HG03575 (cell line): ENCODE measurements around the gene AQP12A.

ENCODE experiments used
- ATAC-seq: cut with Tn5 transposase; IDR thresholded peaks from one replicate; pipeline ENCODE4 v1.9.1; 2021; ENCODE audit not compliant: unreplicated experiment, insufficient number of reproducible peaks, low FRiP score; ENCODE audit errors: extremely low read depth

AQP12A gene

DNA sequence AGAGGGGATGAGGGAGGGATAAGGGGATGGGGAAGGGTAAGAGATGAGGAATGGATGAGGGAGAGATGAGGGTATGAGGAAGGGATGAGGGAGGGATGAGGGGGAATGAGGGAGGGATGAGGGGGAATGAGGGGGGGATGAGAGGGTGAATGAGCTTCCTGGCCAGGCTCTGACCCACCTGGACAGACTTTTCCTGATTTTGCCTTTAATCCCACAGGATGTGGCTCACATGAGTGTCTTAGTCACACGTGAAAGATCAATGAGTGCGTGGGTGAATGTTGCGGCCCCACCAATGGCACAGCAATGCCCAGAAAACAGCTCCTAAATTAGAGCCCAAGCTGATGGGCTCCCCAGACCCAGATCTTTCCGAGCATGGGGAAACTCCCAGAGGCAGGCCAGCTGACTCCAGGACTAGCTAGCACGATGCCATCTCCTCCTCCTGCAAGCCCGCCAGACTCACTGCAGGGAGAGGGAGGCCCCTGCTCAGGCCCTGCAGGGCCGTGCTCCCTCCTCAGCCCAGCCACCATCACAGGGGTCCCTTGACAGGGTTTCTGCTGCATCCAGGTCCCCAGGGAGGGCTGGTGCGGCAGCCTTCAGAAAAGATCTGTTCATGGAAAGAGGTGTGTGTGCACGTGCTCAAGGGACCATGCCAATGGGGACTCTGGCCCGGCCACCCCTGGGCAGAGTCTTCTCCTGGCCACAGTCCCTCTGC lies 41.4 kb downstream of the AQP12A start:
- ATAC-seq = no peak

DNA sequence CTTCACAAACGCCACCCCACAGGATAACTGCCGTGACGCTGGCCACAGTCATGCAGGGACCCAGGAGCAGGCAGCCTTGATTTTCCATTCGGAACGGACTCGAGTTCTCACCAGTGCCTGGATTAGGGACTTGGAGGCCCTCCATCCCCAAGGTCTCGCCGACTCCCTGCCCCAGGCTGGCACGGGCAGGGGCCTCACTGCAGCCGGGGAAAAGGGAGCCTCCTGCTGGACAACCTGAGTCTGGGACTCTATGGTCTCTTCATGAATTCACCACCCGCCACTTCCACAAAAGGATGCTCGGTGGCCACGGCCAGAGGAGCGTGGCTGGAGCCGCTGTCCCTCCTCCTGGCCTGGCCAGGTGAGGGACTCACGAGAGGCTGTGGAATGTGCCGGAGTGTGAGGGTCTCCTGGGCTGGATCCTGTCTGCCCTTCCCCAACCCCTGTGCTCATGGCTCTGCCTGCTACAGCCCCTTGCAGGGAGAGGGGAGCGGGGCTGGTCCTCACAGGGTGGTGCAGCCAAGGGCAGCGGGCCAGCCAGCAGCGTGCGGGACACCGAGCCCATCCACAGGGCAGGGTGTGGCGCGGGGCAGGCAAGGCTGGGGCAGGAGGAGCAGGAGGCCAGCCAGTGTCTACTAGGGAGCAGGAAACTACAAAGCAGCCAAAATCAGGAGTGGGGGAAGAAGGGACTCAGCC lies 42.3 kb downstream of the AQP12A start:
- ATAC-seq = no peak

DNA sequence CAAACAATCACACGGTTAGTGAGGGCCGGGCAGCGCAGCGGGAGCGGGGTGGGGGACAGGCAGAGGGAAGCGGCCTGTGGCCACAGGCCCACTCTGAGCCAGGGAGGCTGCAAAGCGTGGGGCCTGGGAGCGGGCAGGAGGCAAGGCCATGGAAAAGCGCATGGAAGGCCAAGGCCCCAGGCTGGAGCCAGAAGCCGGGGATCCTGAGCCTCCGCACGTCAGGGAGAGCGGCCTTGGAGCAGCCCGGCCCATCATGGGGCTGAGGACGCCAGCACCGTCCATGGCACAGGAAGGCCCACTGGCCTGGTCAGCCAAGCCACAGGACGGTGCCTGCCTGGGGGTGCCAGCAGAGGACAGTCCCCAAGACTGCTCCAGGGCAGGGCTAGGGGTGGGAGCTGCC lies 43.1 kb downstream of the AQP12A start:
- no peak for ATAC-seq

- no peak for ATAC-seq
Measured at GRCh38 chr2:240735476-240735875, 43.8 kb downstream of the AQP12A start.

DNA sequence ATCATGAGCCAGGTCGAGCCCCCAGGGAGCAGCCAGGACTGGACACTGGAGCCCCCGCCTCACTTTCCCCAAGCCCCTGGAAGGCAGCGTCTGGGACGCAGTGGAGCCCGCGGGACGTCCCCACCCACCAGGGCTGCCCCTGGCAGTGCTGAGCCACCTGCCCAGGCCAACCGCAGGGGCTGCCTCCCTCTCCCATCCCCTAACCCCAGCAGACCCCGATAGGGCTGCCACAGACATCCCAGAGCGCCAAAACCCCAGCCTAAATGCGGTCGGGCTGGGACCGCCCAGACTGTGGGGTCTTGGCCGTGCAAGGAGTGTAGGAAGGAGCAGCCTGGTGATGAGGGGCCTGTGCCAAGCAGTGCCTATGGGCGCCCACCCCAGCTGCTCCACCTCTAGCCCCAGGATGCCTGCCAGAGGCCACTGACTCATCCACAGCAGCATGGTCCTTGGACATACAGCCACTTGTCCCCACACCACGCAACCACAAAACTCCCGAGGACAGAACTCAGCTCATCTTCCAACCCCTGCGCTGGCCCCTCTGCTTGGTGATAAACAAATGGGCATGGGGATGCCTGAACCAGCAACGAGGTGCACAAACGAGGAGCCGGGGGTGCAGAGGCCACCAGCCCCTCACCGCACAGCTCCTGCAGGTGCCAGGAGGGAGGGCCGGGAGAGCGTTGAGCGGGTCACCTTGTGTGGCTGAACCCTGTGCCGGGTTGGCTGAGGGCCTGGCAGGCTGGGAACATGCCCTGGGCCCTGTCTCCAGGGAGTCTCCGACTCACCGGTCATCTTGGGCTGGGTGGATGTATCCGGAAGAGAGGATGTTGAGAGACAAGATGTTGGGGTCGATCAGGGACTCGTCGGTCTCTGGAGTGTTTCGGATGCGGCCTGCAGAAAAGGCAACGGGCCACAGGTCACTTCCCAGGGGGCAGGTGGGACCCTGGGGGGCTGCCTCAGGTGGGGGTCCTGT lies 44.9 kb downstream of the AQP12A start:
- no peak for ATAC-seq

DNA sequence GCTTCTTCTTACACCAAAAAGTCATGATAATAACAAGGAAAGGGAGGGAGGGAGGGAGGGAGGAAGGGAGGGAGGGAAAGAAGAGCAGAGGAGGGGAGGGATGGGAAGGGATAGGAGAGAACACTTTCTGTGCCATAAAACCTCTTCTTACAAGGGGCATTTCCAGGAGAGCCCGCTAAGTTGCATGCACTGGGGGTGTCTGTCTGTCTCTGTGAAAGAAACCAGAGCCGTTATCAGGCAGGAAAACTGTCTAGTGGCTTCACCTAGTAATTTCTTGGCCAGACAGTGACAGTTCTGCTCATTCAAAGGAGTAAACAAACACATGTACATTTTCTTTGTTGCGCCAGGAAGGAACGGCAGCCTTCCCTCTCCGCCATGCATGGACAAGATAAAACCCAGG lies 45.8 kb downstream of the AQP12A start:
- ATAC-seq = no peak

DNA sequence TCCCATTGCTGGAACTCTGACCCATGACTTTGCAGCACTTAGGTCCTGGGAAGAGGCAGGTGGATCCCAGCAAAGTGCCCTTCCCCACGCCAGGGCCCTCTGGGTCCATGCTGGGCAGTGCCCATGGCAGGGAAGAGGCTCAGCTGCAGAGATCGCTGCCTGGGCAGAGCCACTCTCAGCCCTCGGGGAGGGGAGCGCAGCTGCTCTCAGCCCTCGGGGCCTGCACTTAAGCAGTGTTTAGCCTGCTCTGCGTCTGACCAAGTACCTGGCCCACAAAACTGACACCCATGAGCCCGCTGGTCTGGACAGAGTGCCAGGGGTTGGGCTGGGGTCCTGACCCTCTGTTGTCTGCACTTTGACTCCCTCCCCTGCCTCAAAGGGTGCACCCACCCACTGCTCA lies 46.3 kb downstream of the AQP12A start:
- ATAC-seq = no peak

- no peak for ATAC-seq
Measured at GRCh38 chr2:240739797-240740196, 48.1 kb downstream of the AQP12A start.

GRCh38 chr2:240741091-240741490 lies 49.4 kb downstream of the AQP12A start:
- no peak for ATAC-seq

DNA sequence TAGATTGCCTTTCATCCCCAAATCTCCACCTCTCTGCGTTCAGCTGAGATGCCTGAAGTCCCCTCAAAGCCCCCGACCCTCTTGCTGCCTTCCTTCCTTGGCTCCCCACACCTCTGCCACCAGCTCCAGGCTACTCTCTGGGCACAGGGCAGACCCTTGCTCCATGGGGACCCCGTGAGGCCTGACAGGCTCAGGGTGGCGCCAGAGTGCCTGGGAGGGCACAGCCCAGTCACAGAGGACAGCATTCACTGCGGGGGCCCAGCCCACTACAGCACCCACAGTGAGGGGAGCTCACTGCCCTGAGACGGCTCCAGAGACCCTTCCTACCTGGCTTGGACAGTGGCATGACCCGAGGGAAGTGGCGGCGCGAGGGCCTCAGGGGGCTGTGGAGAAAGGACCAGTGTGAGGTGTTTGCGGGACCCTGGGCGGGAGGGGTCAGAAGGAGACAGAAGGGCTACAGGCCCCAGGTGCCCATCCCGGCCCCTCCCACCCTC lies 51.0 kb downstream of the AQP12A start:
- no peak for ATAC-seq

DNA sequence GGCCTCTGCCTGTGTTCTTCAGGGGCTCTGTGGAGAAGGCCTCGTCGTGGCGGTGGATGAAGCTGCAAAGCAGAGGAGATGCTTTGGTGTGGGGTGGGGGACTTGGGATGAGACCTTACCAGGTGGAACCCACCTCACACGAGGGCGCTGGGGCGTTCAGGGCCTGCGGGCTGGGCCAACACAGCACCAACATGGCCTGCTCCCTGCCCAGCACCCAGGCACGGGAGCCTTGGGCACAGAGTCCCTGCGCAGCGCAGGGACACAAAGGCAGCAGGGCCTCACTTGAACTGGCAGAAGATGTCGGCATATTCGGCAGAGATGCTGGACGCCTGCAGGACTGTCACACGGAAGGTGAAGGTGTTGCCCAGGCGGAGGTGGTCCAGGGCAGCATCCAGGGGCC lies 53.8 kb downstream of the AQP12A start:
- ATAC-seq = no peak

- no peak for ATAC-seq
Measured at GRCh38 chr2:240745962-240746361, 54.3 kb downstream of the AQP12A start.

DNA sequence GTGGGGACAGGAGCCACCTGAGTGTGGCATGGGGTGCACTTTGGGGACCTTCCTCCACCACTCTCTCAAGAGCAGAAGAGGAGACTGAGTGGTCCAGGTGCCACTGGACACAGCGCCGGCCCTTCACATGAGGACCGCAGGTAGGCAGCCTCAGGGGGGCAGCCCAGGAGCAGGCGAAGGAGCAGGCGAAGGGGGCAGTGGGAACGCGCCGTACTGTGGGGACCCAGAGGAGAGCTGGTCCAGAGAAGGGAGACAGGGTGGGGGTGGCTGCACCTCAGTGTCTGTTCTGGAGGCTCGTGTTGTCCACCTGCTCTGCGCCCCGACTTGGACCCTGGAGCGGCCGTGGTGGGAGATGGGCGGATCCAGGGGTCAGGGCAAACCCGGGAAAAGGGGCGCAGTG lies 55.0 kb downstream of the AQP12A start:
- ATAC-seq = no peak

DNA sequence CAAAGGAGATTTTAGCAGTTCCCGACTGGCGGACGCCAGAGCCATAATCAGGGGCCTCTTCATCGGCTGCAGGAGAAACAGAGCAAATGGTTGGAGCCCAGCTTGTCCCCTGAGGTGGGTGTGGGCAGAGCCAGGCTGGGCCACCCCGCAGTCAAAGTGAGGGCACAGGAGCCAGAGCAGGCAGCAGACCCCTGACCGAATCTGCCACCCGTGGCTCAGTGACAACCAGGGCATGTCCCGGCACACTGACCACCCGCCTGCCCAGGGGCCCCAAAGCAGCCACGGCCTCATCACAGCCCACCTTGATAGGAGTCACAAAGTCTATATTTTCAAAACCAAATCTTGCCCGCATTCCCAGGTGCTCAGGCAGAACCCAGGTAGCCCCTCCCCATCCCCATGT lies 55.6 kb downstream of the AQP12A start:
- ATAC-seq = no peak
